GM21717 (cell line): ENCODE results near the gene BCL2L13.
"Not testable (repeated sequence)": the region's sequence is repeated elsewhere in the genome, so short reads cannot be mapped to it uniquely, and the experiment has no call there.

Experiments used
- ATAC-seq: cut with Tn5 transposase; IDR thresholded peaks from one replicate; pipeline ENCODE4 v1.9.1; 2021; ENCODE audit warnings: mild to moderate bottlenecking, moderate library complexity; ENCODE audit not compliant: unreplicated experiment

BCL2L13 gene

GRCh38 chr22:17753401-17753989 is 114.9 kb downstream of the BCL2L13 start:
- ATAC-seq: no peak

- ATAC-seq: no peak
Observed at GRCh38 chr22:17754233-17754925, 115.8 kb downstream of the BCL2L13 start.

GRCh38 chr22:17761138-17761488 is 122.6 kb downstream of the BCL2L13 start:
- no peak for ATAC-seq

- not testable (repeated sequence) for ATAC-seq
Observed at GRCh38 chr22:17763442-17763841, 124.9 kb downstream of the BCL2L13 start.

GRCh38 chr22:17764036-17764435 is 125.5 kb downstream of the BCL2L13 start:
- ATAC-seq: no peak

- not testable (repeated sequence) for ATAC-seq
Observed at GRCh38 chr22:17764852-17765251, 126.3 kb downstream of the BCL2L13 start.

- peak; percentile 82 for ATAC-seq
Observed at GRCh38 chr22:17767233-17768065, 128.9 kb downstream of the BCL2L13 start.

GRCh38 chr22:17769013-17769715 is 130.6 kb downstream of the BCL2L13 start:
- ATAC-seq: no peak

GRCh38 chr22:17769716-17770082 is 131.1 kb downstream of the BCL2L13 start:
- no peak for ATAC-seq

- no peak for ATAC-seq
Observed at GRCh38 chr22:17770180-17771077, 131.9 kb downstream of the BCL2L13 start.

GRCh38 chr22:17772249-17772957 is 133.8 kb downstream of the BCL2L13 start:
- no peak for ATAC-seq

- no peak for ATAC-seq
Observed at GRCh38 chr22:17772958-17773605, 134.5 kb downstream of the BCL2L13 start.

- ATAC-seq: no peak
Observed at GRCh38 chr22:17773606-17774205, 135.1 kb downstream of the BCL2L13 start.

- no peak for ATAC-seq
Observed at GRCh38 chr22:17774206-17774925, 135.8 kb downstream of the BCL2L13 start, which contains the start of gene BID. Gene BID (minus strand): TSS chr22:17774469. CDS start chr22:17750116, 24,353 bp downstream.

- no peak for ATAC-seq
Observed at GRCh38 chr22:17774926-17775685, 136.5 kb downstream of the BCL2L13 start.

- no peak for ATAC-seq
Observed at GRCh38 chr22:17775781-17776465, 137.4 kb downstream of the BCL2L13 start.
